ENCODE data around the gene GBP2. TPM values are rescaled to one million over a fixed set of nuclear protein-coding genes. Genes with fewer than 3 reads are reported as not detected.

GBP2 gene
- total RNA-seq, 1 donor from 2014 or later = 0.79 TPM

- peak; percentile 30 for DNase-seq (ENCODE audit: low read depth)
- Histone ChIP-seq H3K4me3 (ENCODE audit: low read depth, low read length) (no peak overlapping the region), H3K36me3 (ENCODE audit: control insufficient read depth, insufficient read depth, low read length) (no peaks in the 10 kb centered on the region), H3K27me3 (ENCODE audit: control insufficient read depth, insufficient read depth, low read length) (no peaks in the 10 kb centered on the region)
- no peak for TF ChIP-seq CTCF (IDR thresholded peaks at IDR 0.05; ENCODE audit: insufficient read depth, low read length, severe bottlenecking)
- FAIRE-seq = no peak
Measured at GRCh38 chr1:89068291-89068690, 57.6 kb downstream of the GBP2 start.

- peak; percentile 81 for DNase-seq (ENCODE audit: low read depth)
- FAIRE-seq = peak; percentile 81
- no peak for TF ChIP-seq CTCF (IDR thresholded peaks at IDR 0.05; ENCODE audit: insufficient read depth, low read length, severe bottlenecking)
- Histone ChIP-seq H3K4me3 (ENCODE audit: low read depth, low read length) (peak within 1 kb of the TSS; percentile 26), H3K27me3 (ENCODE audit: control insufficient read depth, insufficient read depth, low read length) (no peaks in the 10 kb centered on the region), H3K36me3 (ENCODE audit: control insufficient read depth, insufficient read depth, low read length) (no peaks in the 10 kb centered on the region)
Measured at GRCh38 chr1:89065079-89065868, 60.6 kb downstream of the GBP2 start, which contains the start of gene GBP1. Gene GBP1, minus strand, starts transcription at chr1:89065208. Its CDS starts 1,974 bp downstream, at chr1:89063234.

- no peak for TF ChIP-seq CTCF (IDR thresholded peaks at IDR 0.05; ENCODE audit: insufficient read depth, low read length, severe bottlenecking)
- FAIRE-seq = peak; percentile 81
Measured at GRCh38 chr1:89064632-89065031, 61.3 kb downstream of the GBP2 start.

GRCh38 chr1:89063094-89063493 lies 62.8 kb downstream of the GBP2 start:
- no peak for TF ChIP-seq CTCF (IDR thresholded peaks at IDR 0.05; ENCODE audit: insufficient read depth, low read length, severe bottlenecking)
- DNase-seq (ENCODE audit: low read depth) = no peak
- H3K36me3 ChIP-seq (ENCODE audit: control insufficient read depth, insufficient read depth, low read length) = peaks cover 2% of the 10 kb centered on the region
- peak; percentile 62 for FAIRE-seq
- no peaks in the 10 kb centered on the region for H3K27me3 ChIP-seq (ENCODE audit: control insufficient read depth, insufficient read depth, low read length)
- no peak overlapping the region for H3K4me3 ChIP-seq (ENCODE audit: low read depth, low read length)

More at GRCh38 chr1:89064632-89065031, 61.3 kb downstream of the GBP2 start:
- DNase-seq (ENCODE audit: low read depth) = peak; percentile 15
- no peaks in the 10 kb centered on the region for H3K27me3 ChIP-seq (ENCODE audit: control insufficient read depth, insufficient read depth, low read length)
- peak overlapping the region; percentile 26 for H3K4me3 ChIP-seq (ENCODE audit: low read depth, low read length)
- H3K36me3 ChIP-seq (ENCODE audit: control insufficient read depth, insufficient read depth, low read length) = no peaks in the 10 kb centered on the region

GRCh38 chr1:89060091-89060490 lies 65.8 kb downstream of the GBP2 start:
- Histone ChIP-seq H3K27me3 (ENCODE audit: control insufficient read depth, insufficient read depth, low read length) (no peaks in the 10 kb centered on the region), H3K4me3 (ENCODE audit: low read depth, low read length) (no peak overlapping the region), H3K36me3 (ENCODE audit: control insufficient read depth, insufficient read depth, low read length) (peaks cover 2% of the 10 kb centered on the region)
- FAIRE-seq (no peak), DNase-seq (ENCODE audit: low read depth) (no peak)
- no peak for TF ChIP-seq CTCF (IDR thresholded peaks at IDR 0.05; ENCODE audit: insufficient read depth, low read length, severe bottlenecking)

Other genes with a start within 250 kb of the GBP2 start
- 38.0 and 40.8 TPM in 2 replicates for gene GTF2B, start 234.5 kb downstream of the GBP2 start, total RNA-seq
- 20.2 and 25.5 TPM in 2 replicates for gene KYAT3, start 133.5 kb downstream of the GBP2 start, total RNA-seq
- 9.7 and 14.2 TPM in 2 replicates for gene RBMXL1, start 133.5 kb downstream of the GBP2 start, total RNA-seq
- 3.7 and 16.5 TPM in 2 replicates for gene GBP3, start 103.2 kb downstream of the GBP2 start, total RNA-seq
- gene GBP1, start 60.9 kb downstream of the GBP2 start, total RNA-seq = 1.8 and 9.5 TPM in 2 replicates
- gene GBP7, start 49.9 kb upstream of the GBP2 start, total RNA-seq = not detected in 2 replicates
- under 0.01 TPM in 2 replicates for gene GBP4, start 72.8 kb upstream of the GBP2 start, total RNA-seq
- 0.26 and 0.77 TPM in 2 replicates for gene GBP5, start 146.7 kb upstream of the GBP2 start, total RNA-seq
- gene GBP6, start 237.9 kb upstream of the GBP2 start, total RNA-seq = 12.4 and 67.2 TPM in 2 replicates

Measured in bronchial epithelial cell (primary cell).